H1 (cell line): Measurements from ENCODE around the gene MAP4K4. TPM values are rescaled to one million over a fixed set of nuclear protein-coding genes. Genes with fewer than 3 reads are reported as not detected.

ENCODE experiments used
- CTCF ChIA-PET: fragments of 300-600 bp; sonication (Branson Sonifier 250); formaldehyde crosslinking; loops from one replicate; lab custom pipeline; 2021; ENCODE audit not compliant: partially characterized antibody; lab: Charles Lee
- POLR2A ChIA-PET: fragments of 300-600 bp; sonication (Branson Sonifier 250); formaldehyde crosslinking; loops from one replicate; lab custom pipeline; 2021; ENCODE audit warnings: inconsistent platforms; ENCODE audit not compliant: partially characterized antibody; lab: Charles Lee
- DNase-seq, 2 experiments: peaks; one replicate each; pipeline versions ENCODE4 v3.0.0 to v3.0.0-alpha.2; 2010 to 2022; ENCODE audit warnings: low spot score in 2 of 2, low read depth in 1 of 2, mixed read lengths in 1 of 2
- FAIRE-seq: peaks from 2 replicates; lab custom pipeline; 2011; peaks lifted over from hg19 to GRCh38; lab: Jason Lieb, UNC
- H2AFZ ChIP-seq: 2 replicates; pipeline ENCODE4 v1.8.1; 2012; ENCODE audit warnings: low read length, inconsistent platforms
- H2AK5ac ChIP-seq: 2 replicates; pipeline ENCODE4 v1.6.1; 2013; ENCODE audit warnings: low read depth, low read length
- H2BK120ac ChIP-seq: replicated peaks from 2 replicates; pipeline ENCODE3; 2013; ENCODE audit warnings: low read depth, low read length, inconsistent platforms
- H2BK12ac ChIP-seq: 2 replicates; pipeline ENCODE4 v1.6.1; 2013; ENCODE audit warnings: low read depth, low read length
- H2BK15ac ChIP-seq: 2 replicates; pipeline ENCODE4 v1.6.1; 2013; ENCODE audit warnings: low read length
- H2BK20ac ChIP-seq: 2 replicates; pipeline ENCODE4 v1.6.1; 2013; ENCODE audit warnings: low read length
- H2BK5ac ChIP-seq: 2 replicates; pipeline ENCODE4 v1.6.1; 2013; ENCODE audit warnings: low read depth, low read length
- H3K14ac ChIP-seq: 2 replicates; pipeline ENCODE4 v1.6.1; 2013; ENCODE audit warnings: inconsistent platforms; ENCODE audit not compliant: insufficient read length
- H3K18ac ChIP-seq: 2 replicates; pipeline ENCODE4 v1.6.1; 2013; ENCODE audit warnings: low read length; ENCODE audit errors: extremely low read depth
- H3K23ac ChIP-seq: 2 replicates; pipeline ENCODE4 v1.6.1; 2013; ENCODE audit warnings: inconsistent platforms; ENCODE audit not compliant: insufficient read length
- H3K23me2 ChIP-seq: 2 replicates; pipeline ENCODE4 v1.6.1; 2013; ENCODE audit warnings: low read depth, low read length
- H3K27ac ChIP-seq: 2 replicates; pipeline ENCODE4 v1.6.1; 2011; ENCODE audit warnings: low read depth, low read length, inconsistent platforms
- H3K27me3 ChIP-seq, 4 experiments: replicated peaks in 1 of 4; 1 replicate in 1 of 4; 2 replicates in 3 of 4; pipeline versions ENCODE4 v1.6.1 to v1.8.1; 2011 to 2013; ENCODE audit warnings: low read length in 3 of 4, mild to moderate bottlenecking in 3 of 4, inconsistent platforms in 2 of 4, mixed read lengths in 2 of 4, moderate library complexity in 1 of 4; ENCODE audit not compliant: control insufficient read depth in 3 of 4, insufficient read depth in 3 of 4; ENCODE audit errors: extremely low read depth in 1 of 4
- H3K36me3 ChIP-seq, 4 experiments: 2 replicates each; pipeline versions ENCODE4 v1.6.1 to v1.8.1; 2011 to 2013; ENCODE audit warnings: mild to moderate bottlenecking in 4 of 4, low read length in 3 of 4, moderate library complexity in 2 of 4, control low read depth in 1 of 4, inconsistent platforms in 1 of 4; ENCODE audit not compliant: insufficient read depth in 4 of 4, control insufficient read depth in 2 of 4
- H3K4ac ChIP-seq: replicated peaks from 2 replicates; pipeline ENCODE3; 2013; ENCODE audit warnings: low read length, low read depth, mixed read lengths, inconsistent platforms; ENCODE audit not compliant: insufficient read length
- H3K4me1 ChIP-seq, 4 experiments: replicated peaks in 1 of 4; 1 replicate in 1 of 4; 2 replicates in 3 of 4; pipeline versions ENCODE4 v1.6.1 to v1.8.1; 2011 to 2013; ENCODE audit warnings: low read length in 3 of 4, inconsistent platforms in 2 of 4, mixed read lengths in 1 of 4; ENCODE audit not compliant: insufficient read depth in 4 of 4, control insufficient read depth in 3 of 4
- H3K4me2 ChIP-seq, 2 experiments: 2 replicates each; pipeline versions ENCODE4 v1.6.1 to v1.8.1; 2011 to 2013; ENCODE audit warnings: low read depth in 2 of 2, low read length in 2 of 2, control low read depth in 1 of 2, inconsistent platforms in 1 of 2, mild to moderate bottlenecking in 1 of 2; ENCODE audit not compliant: insufficient read depth in 1 of 2
- H3K4me3 ChIP-seq, 4 experiments: fragments of 200-600, 300-600 bp in 1 of 4; sonication (generic), shearing (Covaris generic), sonication (Bioruptor Twin) in 1 of 4; 2 replicates each; pipeline versions ENCODE4 v1.5.1 to v1.8.1; 2011 to 2016; ENCODE audit warnings: low read length in 4 of 4, low read depth in 3 of 4, control low read depth in 2 of 4, inconsistent platforms in 2 of 4, mild to moderate bottlenecking in 2 of 4, mixed read lengths in 1 of 4, moderate library complexity in 1 of 4; ENCODE audit not compliant: insufficient read depth in 2 of 4; ENCODE audit errors: extremely low read depth in 1 of 4
- H3K56ac ChIP-seq: replicated peaks from 2 replicates; pipeline ENCODE3; 2013; ENCODE audit warnings: low read depth, mild to moderate bottlenecking, mixed read lengths, low read length, inconsistent platforms; ENCODE audit not compliant: insufficient read length
- H3K79me1 ChIP-seq: 2 replicates; pipeline ENCODE4 v1.6.1; 2013; ENCODE audit warnings: low read depth, low read length, control low read depth
- H3K79me2 ChIP-seq, 2 experiments: 2 replicates each; pipeline versions ENCODE4 v1.6.1 to v1.8.1; 2012 to 2013; ENCODE audit warnings: low read length in 2 of 2, mild to moderate bottlenecking in 2 of 2, inconsistent platforms in 1 of 2; ENCODE audit not compliant: insufficient read depth in 2 of 2, control insufficient read depth in 1 of 2
- H3K9ac ChIP-seq, 4 experiments: replicated peaks in 1 of 4; 1 replicate in 1 of 4; 2 replicates in 3 of 4; pipeline versions ENCODE4 v1.6.1 to v1.8.1; 2011 to 2013; ENCODE audit warnings: low read depth in 3 of 4, low read length in 3 of 4, control low read depth in 2 of 4, mild to moderate bottlenecking in 2 of 4, moderate library complexity in 2 of 4, inconsistent platforms in 1 of 4; ENCODE audit errors: extremely low read depth in 1 of 4
- H3K9me3 ChIP-seq, 2 experiments: 2 replicates each; pipeline versions ENCODE4 v1.6.1 to v1.8.1; 2012 to 2013; ENCODE audit warnings: mild to moderate bottlenecking in 2 of 2, moderate library complexity in 2 of 2, control low read depth in 1 of 2, inconsistent platforms in 1 of 2, low read depth in 1 of 2, low read length in 1 of 2, mixed read lengths in 1 of 2; ENCODE audit not compliant: insufficient read depth in 2 of 2
- H4K20me1 ChIP-seq, 2 experiments: replicated peaks in 1 of 2; 2 replicates each; pipeline versions ENCODE3 to v1.8.1; 2011 to 2013; ENCODE audit warnings: inconsistent platforms in 2 of 2, low read length in 2 of 2, mild to moderate bottlenecking in 1 of 2; ENCODE audit not compliant: insufficient read depth in 2 of 2, control insufficient read depth in 1 of 2
- H4K5ac ChIP-seq: 2 replicates; pipeline ENCODE4 v1.6.1; 2013; ENCODE audit warnings: low read length, low read depth, mixed read lengths, inconsistent platforms; ENCODE audit not compliant: insufficient read length
- H4K8ac ChIP-seq: 2 replicates; pipeline ENCODE4 v1.8.0; 2013; ENCODE audit warnings: mild to moderate bottlenecking, moderate library complexity, low read length, inconsistent platforms; ENCODE audit not compliant: insufficient read depth; ENCODE audit errors: extremely low read depth
- H4K91ac ChIP-seq: replicated peaks from 2 replicates; pipeline ENCODE3; 2013; ENCODE audit warnings: low read length, mixed read lengths, inconsistent platforms; ENCODE audit not compliant: insufficient read length
- BACH1 ChIP-seq: IDR thresholded peaks from 2 replicates; pipeline ENCODE4 v1.6.1; 2012; ENCODE audit warnings: low read length, improper control_type of control experiment
- CEBPB ChIP-seq: IDR thresholded peaks from 2 replicates; pipeline ENCODE4 v1.6.1; 2012; ENCODE audit warnings: low read depth, low read length
- CTBP2 ChIP-seq: IDR thresholded peaks from 2 replicates; pipeline ENCODE4 v1.7.0; 2011; ENCODE audit warnings: borderline replicate concordance, mild to moderate bottlenecking, moderate library complexity, mixed read lengths, low read length; ENCODE audit not compliant: insufficient read depth, insufficient read length
- EGR1 ChIP-seq: IDR thresholded peaks from 2 replicates; pipeline ENCODE4 v1.6.1; 2011; ENCODE audit warnings: low read depth, low read length, borderline replicate concordance
- EP300 ChIP-seq, 2 experiments: IDR thresholded peaks; 1 replicate in 1 of 2; 2 replicates in 1 of 2; pipeline ENCODE4 v1.6.1; 2011 to 2012; ENCODE audit warnings: low read depth in 2 of 2, low read length in 2 of 2, mild to moderate bottlenecking in 2 of 2, borderline replicate concordance in 1 of 2, inconsistent platforms in 1 of 2, moderate library complexity in 1 of 2
- FOSL1 ChIP-seq: IDR thresholded peaks from 2 replicates; pipeline ENCODE4 v1.6.1; 2011; ENCODE audit warnings: mild to moderate bottlenecking, low read depth, low read length, moderate library complexity; ENCODE audit not compliant: insufficient read depth
- HDAC2 ChIP-seq, 2 experiments: fragments of 300-600 bp in 1 of 2; sonication (generic) in 1 of 2; IDR thresholded peaks; 2 replicates each; pipeline ENCODE4 v1.6.1; 2011 to 2012; ENCODE audit warnings: low read depth in 2 of 2, low read length in 2 of 2, mild to moderate bottlenecking in 2 of 2, moderate library complexity in 2 of 2, borderline replicate concordance in 1 of 2, inconsistent platforms in 1 of 2
- MAFK ChIP-seq: IDR thresholded peaks from 2 replicates; pipeline ENCODE4 v1.6.1; 2012; ENCODE audit warnings: low read depth, mild to moderate bottlenecking, improper control_type of control experiment, low read length
- NRF1 ChIP-seq: IDR thresholded peaks from 2 replicates; pipeline ENCODE4 v1.6.1; 2011; ENCODE audit warnings: mild to moderate bottlenecking, low read depth, low read length, improper control_type of control experiment
- PHF8 ChIP-seq: fragments of 200-600 bp; sonication (generic); conservative IDR thresholded peaks from 2 replicates; pipeline ENCODE4 v1.7.1; 2012; ENCODE audit warnings: low read depth, mild to moderate bottlenecking, inconsistent platforms, low read length, moderate library complexity
- POU5F1 ChIP-seq: IDR thresholded peaks from 2 replicates; pipeline ENCODE4 v1.6.1; 2011; ENCODE audit warnings: low read depth, mild to moderate bottlenecking, low read length, moderate library complexity
- RBBP5 ChIP-seq: IDR thresholded peaks from 2 replicates; pipeline ENCODE4 v1.7.1; 2012; ENCODE audit warnings: low read depth, mild to moderate bottlenecking, inconsistent platforms, low read length, moderate library complexity, borderline replicate concordance
- TAF7 ChIP-seq: optimal IDR thresholded peaks from 2 replicates; pipeline ENCODE3; 2011; ENCODE audit warnings: low read depth, mild to moderate bottlenecking, inconsistent platforms, low read length, moderate library complexity, borderline replicate concordance
- YY1 ChIP-seq: IDR thresholded peaks from 2 replicates; pipeline ENCODE4 v1.6.1; 2011; ENCODE audit warnings: low read depth, mild to moderate bottlenecking, low read length
- WGBS, 2 experiments: shearing (Covaris generic) in 1 of 2; methylation state at CpG; one replicate each; pipeline versions ENCODE4 v1.1.6 to v1.1.7; 2013 to 2015; ENCODE audit warnings: low lambda C conversion rate in 2 of 2, mixed read lengths in 2 of 2, inconsistent platforms in 1 of 2, low coverage in 1 of 2, missing lambda C conversion rate in 1 of 2; ENCODE audit not compliant: insufficient replicate concordance in 2 of 2, insufficient coverage in 1 of 2, insufficient read length in 1 of 2; ENCODE audit errors: extremely low coverage in 1 of 2, missing lambda C conversion rate in 1 of 2; 5-methylcytosine and 5-hydroxymethylcytosine counted together
- polyA plus RNA-seq, 7 experiments: library from polyadenylated mRNA; depleted of rRNA in 3 of 7; stranded (reverse) in 5 of 7; unstranded in 2 of 7; fragments of >200 nt in 5 of 7; fragments of 200-250 nt in 2 of 7; gene quantifications; 1 replicate in 5 of 7; 2 replicates in 1 of 7; 4 replicates in 1 of 7; pipeline versions ENCODE4 v1.2.1 to v1.2.3, GENCODE V29; 2011 to 2013; ENCODE audit warnings: missing spikeins in 2 of 7, mixed read lengths in 2 of 7
- total RNA-seq: library from RNA; stranded (reverse); fragmentation: NEBNext Ultra II Directional; extraction: Animal tissue kit (Norgen Biotek cat#: 25700); gene quantifications from 2 replicates; pipeline ENCODE4 v1.2.1, GENCODE V29; 2021

Gene MAP4K4
- total and polyA plus RNA-seq, 2 of the 8 experiments (the other 6 are each of a cell fraction or from before 2014, with no cell fraction given): 53.2 to 138 TPM

DNA sequence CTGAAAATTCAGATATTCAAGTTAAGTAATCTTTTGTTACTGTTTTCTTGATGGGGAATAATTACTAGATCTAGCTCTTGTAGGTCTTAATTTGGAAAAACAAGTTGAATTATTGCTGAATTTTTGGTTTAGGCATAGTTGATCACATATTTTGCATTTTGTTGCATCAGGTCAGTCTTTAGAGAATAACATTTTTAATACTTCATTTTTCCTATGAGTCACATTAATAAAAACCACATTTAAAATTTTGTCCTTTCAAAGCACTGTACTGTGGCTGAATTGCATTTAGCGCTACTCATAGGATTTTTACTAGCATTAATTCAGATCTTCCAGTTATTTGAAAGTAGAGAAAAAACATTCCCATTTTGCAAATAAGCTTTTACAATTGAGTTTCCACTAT is 23.2 kb downstream of the MAP4K4 start:
- H3K56ac ChIP-seq: no peak overlapping the region
- H2AK5ac ChIP-seq: no peak overlapping the region
- H4K20me1 ChIP-seq: peaks cover 26 to 29% of the 10 kb centered on the region in 2 experiments
- no peak overlapping the region for H3K27ac ChIP-seq
- H3K18ac ChIP-seq: no peak overlapping the region
- no peak overlapping the region for H4K91ac ChIP-seq
- H3K4me3 ChIP-seq: no peak overlapping the region
- POLR2A ChIA-PET: interaction anchor here (1.7 kb wide), 1 partner anchor 10 kb away, joined by 4 read pairs; no protein-coding TSS in a partner anchor
- H4K5ac ChIP-seq: no peak overlapping the region
- H3K27me3 ChIP-seq: no peaks in the 10 kb centered on the region
- CTCF ChIA-PET: interaction anchor here (0.6 to 2.6 kb wide), 4 partner anchors 8 to 1030 kb away, joined by 3 to 9 read pairs (median 4); no protein-coding TSS in a partner anchor
- no peak overlapping the region for H3K4ac ChIP-seq
- H3K79me2 ChIP-seq: peaks cover 10 to 95% of the 10 kb centered on the region in 2 experiments
- no peak overlapping the region for H3K9ac ChIP-seq
- H2AFZ ChIP-seq: no peak overlapping the region
- DNase-seq: no peak
- H3K23me2 ChIP-seq: no peaks in the 10 kb centered on the region
- no peak overlapping the region for H2BK15ac ChIP-seq
- H3K36me3 ChIP-seq: no peaks in the 10 kb centered on the region
- no peak for FAIRE-seq
- H2BK120ac ChIP-seq: no peak overlapping the region
- H2BK20ac ChIP-seq: no peak overlapping the region
- peaks cover 0 to 9% (median 4%) of the 10 kb centered on the region in 4 experiments for H3K4me1 ChIP-seq
- no peak overlapping the region for H2BK5ac ChIP-seq
- H3K23ac ChIP-seq: no peak overlapping the region
- H3K4me2 ChIP-seq: no peak overlapping the region
- H2BK12ac ChIP-seq: no peak overlapping the region
- H3K79me1 ChIP-seq: peaks cover 8% of the 10 kb centered on the region
- 93% methylated on average over 1 of the region's 1 CpG; no CpG with 5 or more reads in 1 of the 2 experiments for WGBS, 2 experiments
- H3K9me3 ChIP-seq: no peaks in the 10 kb centered on the region
- no peak overlapping the region for H3K14ac ChIP-seq
- no peak overlapping the region for H4K8ac ChIP-seq
- TF ChIP-seq EGR1 (no peak), NRF1 (no peak), TAF7 (no peak), PHF8 (no peak), POU5F1 (no peak), FOSL1 (no peak), BACH1 (no peak), CEBPB (no peak), MAFK (no peak), YY1 (no peak), RBBP5 (no peak), HDAC2 (IDR thresholded peaks at IDR 0.05; ENCODE audit: borderline replicate concordance in 1 of 2, low read depth in 2 of 2, low read length in 2 of 2) (no peak), EP300 (IDR thresholded peaks at IDR 0.05; ENCODE audit: borderline replicate concordance in 1 of 2, low read depth in 2 of 2, low read length in 2 of 2) (no peak), CTBP2 (no peak)
